HL-60 (cell line): ENCODE data around the gene RNF220.

Experiments
- DNase-seq, 2 experiments: peaks; one replicate each; pipeline ENCODE4 v3.0.0-alpha.2; 2010 to 2020; ENCODE audit warnings: low read depth in 1 of 2, low spot score in 1 of 2
- H3K27ac ChIP-seq: fragments of 250-450 bp; sonication (Bioruptor Pico); replicated peaks from 2 replicates; pipeline ENCODE4 v1.5.1; 2020; ENCODE audit warnings: mild to moderate bottlenecking, moderate library complexity
- H3K27me3 ChIP-seq: fragments of 250-450 bp; sonication (Bioruptor Pico); 2 replicates; pipeline ENCODE4 v1.5.1; 2021; ENCODE audit warnings: mild to moderate bottlenecking, moderate library complexity; ENCODE audit not compliant: insufficient read depth, poor library complexity, severe bottlenecking
- H3K4me3 ChIP-seq: replicated peaks from 2 replicates; pipeline ENCODE4 v1.5.1; 2011; ENCODE audit warnings: mild to moderate bottlenecking, control low read depth, low read length; ENCODE audit not compliant: insufficient read depth
- GABPA ChIP-seq: IDR thresholded peaks from 2 replicates; pipeline ENCODE4 v1.6.1; 2012; ENCODE audit warnings: low read depth
- POLR2AphosphoS5 ChIP-seq: IDR thresholded peaks from 2 replicates; pipeline ENCODE4 v1.6.1; 2012; ENCODE audit warnings: low read depth
- SPI1 ChIP-seq: IDR thresholded peaks from 2 replicates; pipeline ENCODE4 v1.6.1; 2012; ENCODE audit warnings: low read depth, mild to moderate bottlenecking, borderline replicate concordance
- TF ChIP-seq, protein P1 (sequence below): IDR thresholded peaks from one replicate; pipeline ENCODE4 v1.5.1; 2011; ENCODE audit warnings: low read length, control low read depth, inconsistent platforms; ENCODE audit not compliant: insufficient read depth
- TF ChIP-seq, protein P2 (sequence below): IDR thresholded peaks from 2 replicates; pipeline ENCODE4 v1.6.1; 2012; ENCODE audit warnings: low read depth; ENCODE audit not compliant: insufficient replicate concordance

Gene RNF220

DNA sequence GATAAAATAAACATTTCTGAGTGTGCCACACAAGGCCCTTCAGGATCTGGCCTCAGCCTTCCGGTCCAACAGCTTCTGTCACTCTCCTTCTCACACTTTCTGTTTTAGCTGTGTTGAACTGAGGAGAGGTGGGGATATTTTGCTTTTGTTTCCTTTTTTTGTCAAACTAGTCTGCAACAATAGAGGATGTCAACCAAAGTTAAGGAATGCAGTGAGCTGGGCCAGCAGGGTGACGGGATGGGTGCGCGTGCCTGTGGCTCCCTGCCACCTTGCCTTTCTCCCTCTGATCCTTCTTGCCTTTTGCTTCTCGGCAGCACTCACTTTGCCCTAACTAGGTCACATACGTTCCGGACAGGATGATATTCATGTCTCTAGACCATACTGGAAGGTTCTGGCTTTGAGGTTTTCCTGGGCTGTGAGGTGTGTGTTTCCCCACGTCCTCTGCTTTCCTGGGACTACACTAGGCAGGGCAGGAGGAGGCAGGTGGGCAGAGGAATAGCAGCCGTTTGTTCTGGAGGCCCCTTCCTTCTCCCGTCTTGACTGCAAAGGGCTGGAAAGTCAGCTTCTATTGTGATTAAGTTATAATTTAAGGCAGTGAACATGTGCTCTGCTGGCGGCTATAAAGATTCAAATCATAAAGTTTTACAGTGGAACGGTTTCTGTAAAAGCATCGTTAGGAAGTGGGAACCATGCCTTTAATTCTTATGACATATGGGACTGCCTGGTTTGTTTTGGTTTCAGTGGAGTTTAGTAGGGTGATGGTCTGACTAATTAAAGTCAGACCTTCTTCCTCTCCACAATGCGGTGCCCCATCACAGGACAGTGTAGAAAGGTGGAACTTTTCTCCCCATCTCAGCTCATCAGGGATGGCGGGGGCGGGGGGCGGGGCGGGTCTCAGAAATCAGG, 67.8 kb downstream of the RNF220 start:
- TF ChIP-seq, protein P1, sequence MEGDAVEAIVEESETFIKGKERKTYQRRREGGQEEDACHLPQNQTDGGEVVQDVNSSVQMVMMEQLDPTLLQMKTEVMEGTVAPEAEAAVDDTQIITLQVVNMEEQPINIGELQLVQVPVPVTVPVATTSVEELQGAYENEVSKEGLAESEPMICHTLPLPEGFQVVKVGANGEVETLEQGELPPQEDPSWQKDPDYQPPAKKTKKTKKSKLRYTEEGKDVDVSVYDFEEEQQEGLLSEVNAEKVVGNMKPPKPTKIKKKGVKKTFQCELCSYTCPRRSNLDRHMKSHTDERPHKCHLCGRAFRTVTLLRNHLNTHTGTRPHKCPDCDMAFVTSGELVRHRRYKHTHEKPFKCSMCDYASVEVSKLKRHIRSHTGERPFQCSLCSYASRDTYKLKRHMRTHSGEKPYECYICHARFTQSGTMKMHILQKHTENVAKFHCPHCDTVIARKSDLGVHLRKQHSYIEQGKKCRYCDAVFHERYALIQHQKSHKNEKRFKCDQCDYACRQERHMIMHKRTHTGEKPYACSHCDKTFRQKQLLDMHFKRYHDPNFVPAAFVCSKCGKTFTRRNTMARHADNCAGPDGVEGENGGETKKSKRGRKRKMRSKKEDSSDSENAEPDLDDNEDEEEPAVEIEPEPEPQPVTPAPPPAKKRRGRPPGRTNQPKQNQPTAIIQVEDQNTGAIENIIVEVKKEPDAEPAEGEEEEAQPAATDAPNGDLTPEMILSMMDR = no peak
- TF ChIP-seq GABPA (no peak), POLR2AphosphoS5 (no peak), SPI1 (no peak)
- TF ChIP-seq, protein P2, sequence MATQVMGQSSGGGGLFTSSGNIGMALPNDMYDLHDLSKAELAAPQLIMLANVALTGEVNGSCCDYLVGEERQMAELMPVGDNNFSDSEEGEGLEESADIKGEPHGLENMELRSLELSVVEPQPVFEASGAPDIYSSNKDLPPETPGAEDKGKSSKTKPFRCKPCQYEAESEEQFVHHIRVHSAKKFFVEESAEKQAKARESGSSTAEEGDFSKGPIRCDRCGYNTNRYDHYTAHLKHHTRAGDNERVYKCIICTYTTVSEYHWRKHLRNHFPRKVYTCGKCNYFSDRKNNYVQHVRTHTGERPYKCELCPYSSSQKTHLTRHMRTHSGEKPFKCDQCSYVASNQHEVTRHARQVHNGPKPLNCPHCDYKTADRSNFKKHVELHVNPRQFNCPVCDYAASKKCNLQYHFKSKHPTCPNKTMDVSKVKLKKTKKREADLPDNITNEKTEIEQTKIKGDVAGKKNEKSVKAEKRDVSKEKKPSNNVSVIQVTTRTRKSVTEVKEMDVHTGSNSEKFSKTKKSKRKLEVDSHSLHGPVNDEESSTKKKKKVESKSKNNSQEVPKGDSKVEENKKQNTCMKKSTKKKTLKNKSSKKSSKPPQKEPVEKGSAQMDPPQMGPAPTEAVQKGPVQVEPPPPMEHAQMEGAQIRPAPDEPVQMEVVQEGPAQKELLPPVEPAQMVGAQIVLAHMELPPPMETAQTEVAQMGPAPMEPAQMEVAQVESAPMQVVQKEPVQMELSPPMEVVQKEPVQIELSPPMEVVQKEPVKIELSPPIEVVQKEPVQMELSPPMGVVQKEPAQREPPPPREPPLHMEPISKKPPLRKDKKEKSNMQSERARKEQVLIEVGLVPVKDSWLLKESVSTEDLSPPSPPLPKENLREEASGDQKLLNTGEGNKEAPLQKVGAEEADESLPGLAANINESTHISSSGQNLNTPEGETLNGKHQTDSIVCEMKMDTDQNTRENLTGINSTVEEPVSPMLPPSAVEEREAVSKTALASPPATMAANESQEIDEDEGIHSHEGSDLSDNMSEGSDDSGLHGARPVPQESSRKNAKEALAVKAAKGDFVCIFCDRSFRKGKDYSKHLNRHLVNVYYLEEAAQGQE = no peak
- H3K27ac ChIP-seq = no peak overlapping the region
- no peaks in the 10 kb centered on the region for H3K27me3 ChIP-seq
- no peak for DNase-seq
- H3K4me3 ChIP-seq = no peak overlapping the region

DNA sequence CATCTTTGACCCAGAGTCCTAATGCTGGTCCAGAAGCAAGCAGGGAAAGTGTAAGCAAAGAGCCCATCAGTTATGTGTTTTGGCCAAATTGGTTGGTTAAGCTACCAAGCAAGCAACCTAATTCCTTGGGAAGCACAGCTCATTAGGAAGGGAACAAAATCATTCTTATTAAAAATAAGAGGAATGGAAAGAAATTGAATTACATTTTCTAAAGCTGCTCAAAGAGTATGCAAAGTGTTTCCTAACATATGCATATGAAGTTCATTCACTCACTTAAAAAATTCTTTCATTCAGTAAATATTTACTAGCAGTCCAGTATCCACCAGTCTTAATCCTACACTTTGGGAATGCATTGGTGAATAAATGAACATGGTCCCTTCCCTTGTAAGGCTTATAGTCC, 71.8 kb downstream of the RNF220 start:
- H3K27ac ChIP-seq = no peak overlapping the region
- no peak overlapping the region for H3K4me3 ChIP-seq
- H3K27me3 ChIP-seq = no peaks in the 10 kb centered on the region
- TF ChIP-seq, protein P2 = no peak
- TF ChIP-seq SPI1 (no peak), POLR2AphosphoS5 (no peak), GABPA (no peak)
- TF ChIP-seq, protein P1 = no peak
- no peak for DNase-seq

DNA sequence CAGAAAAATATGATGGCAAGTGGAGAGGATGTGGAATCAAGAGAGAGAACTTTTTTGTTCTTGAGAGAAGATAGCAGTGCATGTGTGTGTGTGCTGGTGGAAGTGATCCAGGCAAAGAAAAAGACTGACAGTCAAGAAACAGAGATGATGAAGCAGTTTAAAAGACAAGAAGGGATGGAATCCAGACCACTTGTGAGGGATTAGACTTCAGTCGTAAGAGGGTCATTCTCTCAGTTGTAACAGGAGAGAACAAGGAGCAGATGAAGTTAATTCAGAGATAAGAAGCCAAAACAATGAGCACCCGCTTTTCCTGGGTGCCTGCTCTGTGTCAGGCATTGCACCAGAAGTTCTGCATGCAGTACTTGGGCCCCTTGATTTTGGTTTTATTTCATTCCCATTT, 76.6 kb downstream of the RNF220 start:
- no peak overlapping the region for H3K4me3 ChIP-seq
- DNase-seq = no peak
- TF ChIP-seq, protein P1 = no peak
- TF ChIP-seq SPI1 = no peak
- TF ChIP-seq GABPA = no peak
- TF ChIP-seq, protein P2 = no peak
- TF ChIP-seq POLR2AphosphoS5 = no peak
- no peaks in the 10 kb centered on the region for H3K27me3 ChIP-seq
- no peak overlapping the region for H3K27ac ChIP-seq
